Measurements from ENCODE around the gene MDK. TPM values are rescaled to one million over a fixed set of nuclear protein-coding genes. Genes with fewer than 3 reads are reported as not detected.
A peak's percentile ranks its signal among the peaks of the same experiment; 100 is the strongest.

MDK gene
- total and polyA plus RNA-seq, 2 of the 13 experiments (the other 11 are each of a cell fraction or from before 2014, with no cell fraction given), result 312 to 407 TPM

GRCh38 chr11:46392421-46393230 lies 11.2 kb downstream of the MDK start (continued):
- TF ChIP-seq E2F2 (CRISPR knock-in tag; IDR thresholded peaks at IDR 0.05; ENCODE audit: borderline replicate concordance) (peak; percentile 95; the same call in 1 of the 2 replicates), PTBP1 (IDR thresholded peaks at IDR 0.05; ENCODE audit: low read depth, low read length, poor library complexity, severe bottlenecking) (no peak), HNRNPH1 (optimal IDR thresholded peaks at IDR 0.05; ENCODE audit: low read depth, low read length) (no peak), ZNF317 (CRISPR knock-in tag; IDR thresholded peaks at IDR 0.05) (peak; percentile 92), ZBTB20 (CRISPR knock-in tag; IDR thresholded peaks at IDR 0.05; ENCODE audit: borderline replicate concordance, low read depth) (peak; percentile 95; the same call in 1 of the 2 replicates), SMAD9 (CRISPR knock-in tag; IDR thresholded peaks at IDR 0.05) (peak; percentile 98), GRHL1 (CRISPR knock-in tag; conservative IDR thresholded peaks at IDR 0.05) (no peak), DR1 (CRISPR knock-in tag; IDR thresholded peaks at IDR 0.05) (peak; percentile 32; the same call in 1 of the 2 replicates), EED (CRISPR knock-in tag; IDR thresholded peaks at IDR 0.05) (peak; percentile 95), ZNF788 (CRISPR knock-in tag; IDR thresholded peaks at IDR 0.05; ENCODE audit: borderline replicate concordance) (peak; percentile 95; the same call in 1 of the 2 replicates), ETV5 (CRISPR knock-in tag; IDR thresholded peaks at IDR 0.05; ENCODE audit: borderline replicate concordance) (peak; percentile 77; the same call in 1 of the 2 replicates), ZNF543 (CRISPR knock-in tag; IDR thresholded peaks at IDR 0.05) (peak; percentile 88; the same call in 1 of the 2 replicates), SRF (IDR thresholded peaks at IDR 0.05; ENCODE audit: low read depth, low read length) (no peak), KAT2B (IDR thresholded peaks at IDR 0.05; ENCODE audit: borderline replicate concordance, low read depth, low read length) (no peak), ZNF549 (CRISPR knock-in tag; IDR thresholded peaks at IDR 0.05) (peak; percentile 90), ZNF775 (CRISPR knock-in tag; IDR thresholded peaks at IDR 0.05; ENCODE audit: borderline replicate concordance) (no peak)
- TF ChIP-seq, protein P1, sequence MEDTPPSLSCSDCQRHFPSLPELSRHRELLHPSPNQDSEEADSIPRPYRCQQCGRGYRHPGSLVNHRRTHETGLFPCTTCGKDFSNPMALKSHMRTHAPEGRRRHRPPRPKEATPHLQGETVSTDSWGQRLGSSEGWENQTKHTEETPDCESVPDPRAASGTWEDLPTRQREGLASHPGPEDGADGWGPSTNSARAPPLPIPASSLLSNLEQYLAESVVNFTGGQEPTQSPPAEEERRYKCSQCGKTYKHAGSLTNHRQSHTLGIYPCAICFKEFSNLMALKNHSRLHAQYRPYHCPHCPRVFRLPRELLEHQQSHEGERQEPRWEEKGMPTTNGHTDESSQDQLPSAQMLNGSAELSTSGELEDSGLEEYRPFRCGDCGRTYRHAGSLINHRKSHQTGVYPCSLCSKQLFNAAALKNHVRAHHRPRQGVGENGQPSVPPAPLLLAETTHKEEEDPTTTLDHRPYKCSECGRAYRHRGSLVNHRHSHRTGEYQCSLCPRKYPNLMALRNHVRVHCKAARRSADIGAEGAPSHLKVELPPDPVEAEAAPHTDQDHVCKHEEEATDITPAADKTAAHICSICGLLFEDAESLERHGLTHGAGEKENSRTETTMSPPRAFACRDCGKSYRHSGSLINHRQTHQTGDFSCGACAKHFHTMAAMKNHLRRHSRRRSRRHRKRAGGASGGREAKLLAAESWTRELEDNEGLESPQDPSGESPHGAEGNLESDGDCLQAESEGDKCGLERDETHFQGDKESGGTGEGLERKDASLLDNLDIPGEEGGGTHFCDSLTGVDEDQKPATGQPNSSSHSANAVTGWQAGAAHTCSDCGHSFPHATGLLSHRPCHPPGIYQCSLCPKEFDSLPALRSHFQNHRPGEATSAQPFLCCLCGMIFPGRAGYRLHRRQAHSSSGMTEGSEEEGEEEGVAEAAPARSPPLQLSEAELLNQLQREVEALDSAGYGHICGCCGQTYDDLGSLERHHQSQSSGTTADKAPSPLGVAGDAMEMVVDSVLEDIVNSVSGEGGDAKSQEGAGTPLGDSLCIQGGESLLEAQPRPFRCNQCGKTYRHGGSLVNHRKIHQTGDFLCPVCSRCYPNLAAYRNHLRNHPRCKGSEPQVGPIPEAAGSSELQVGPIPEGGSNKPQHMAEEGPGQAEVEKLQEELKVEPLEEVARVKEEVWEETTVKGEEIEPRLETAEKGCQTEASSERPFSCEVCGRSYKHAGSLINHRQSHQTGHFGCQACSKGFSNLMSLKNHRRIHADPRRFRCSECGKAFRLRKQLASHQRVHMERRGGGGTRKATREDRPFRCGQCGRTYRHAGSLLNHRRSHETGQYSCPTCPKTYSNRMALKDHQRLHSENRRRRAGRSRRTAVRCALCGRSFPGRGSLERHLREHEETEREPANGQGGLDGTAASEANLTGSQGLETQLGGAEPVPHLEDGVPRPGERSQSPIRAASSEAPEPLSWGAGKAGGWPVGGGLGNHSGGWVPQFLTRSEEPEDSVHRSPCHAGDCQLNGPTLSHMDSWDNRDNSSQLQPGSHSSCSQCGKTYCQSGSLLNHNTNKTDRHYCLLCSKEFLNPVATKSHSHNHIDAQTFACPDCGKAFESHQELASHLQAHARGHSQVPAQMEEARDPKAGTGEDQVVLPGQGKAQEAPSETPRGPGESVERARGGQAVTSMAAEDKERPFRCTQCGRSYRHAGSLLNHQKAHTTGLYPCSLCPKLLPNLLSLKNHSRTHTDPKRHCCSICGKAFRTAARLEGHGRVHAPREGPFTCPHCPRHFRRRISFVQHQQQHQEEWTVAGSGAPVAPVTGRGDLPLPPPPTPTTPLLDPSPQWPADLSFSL (CRISPR knock-in tag; IDR thresholded peaks at IDR 0.05), result no peak

All from HepG2 (cell line).